Ammon's horn (tissue), 1 donor: ENCODE data around the gene SIGLECL1.

Experiments used
- DNase-seq: peaks from one replicate; pipeline ENCODE4 v3.0.0-alpha.2; 2016; ENCODE audit warnings: low spot score

The SIGLECL1 gene

GRCh38 chr19:51252306-51253079 lies 1.6 kb downstream of the SIGLECL1 start:
- DNase-seq = no peak

GRCh38 chr19:51253088-51253806 lies 2.4 kb downstream of the SIGLECL1 start:
- no peak for DNase-seq

- no peak for DNase-seq
These were observed 5.3 kb downstream of the SIGLECL1 start for GRCh38 chr19:51256155-51256625.

- DNase-seq = no peak
These were observed 6.6 kb downstream of the SIGLECL1 start for GRCh38 chr19:51257471-51257870.

- no peak for DNase-seq
These were observed 7.6 kb downstream of the SIGLECL1 start for GRCh38 chr19:51258165-51259160.

GRCh38 chr19:51259348-51260245 lies 8.7 kb downstream of the SIGLECL1 start:
- peak; percentile 63 for DNase-seq

GRCh38 chr19:51263808-51264207 lies 12.9 kb downstream of the SIGLECL1 start:
- no peak for DNase-seq

GRCh38 chr19:51271067-51271466 lies 20.2 kb downstream of the SIGLECL1 start:
- DNase-seq = peak; percentile 10

- DNase-seq = no peak
These were observed 21.4 kb downstream of the SIGLECL1 start for GRCh38 chr19:51272183-51272810.

- DNase-seq = no peak
These were observed 23.3 kb downstream of the SIGLECL1 start for GRCh38 chr19:51274049-51274770.

- DNase-seq = no peak
These were observed 26.2 kb downstream of the SIGLECL1 start for GRCh38 chr19:51277112-51277511.

GRCh38 chr19:51282335-51282734 lies 31.5 kb downstream of the SIGLECL1 start:
- DNase-seq = no peak

GRCh38 chr19:51285682-51286081 lies 34.8 kb downstream of the SIGLECL1 start:
- DNase-seq = no peak

GRCh38 chr19:51289635-51290034 lies 38.8 kb downstream of the SIGLECL1 start:
- no peak for DNase-seq

- peak; percentile 16 for DNase-seq
These were observed 42.1 kb downstream of the SIGLECL1 start for GRCh38 chr19:51292971-51293370.

- DNase-seq = no peak
These were observed 42.8 kb downstream of the SIGLECL1 start for GRCh38 chr19:51293571-51294210.

GRCh38 chr19:51294211-51294976 lies 43.5 kb downstream of the SIGLECL1 start:
- no peak for DNase-seq

- DNase-seq = no peak
These were observed 44.1 kb downstream of the SIGLECL1 start for GRCh38 chr19:51294977-51295375.
